ENCODE results near the gene POU2F3.
A peak's percentile ranks its signal among the peaks of the same experiment; 100 is the strongest.

The POU2F3 gene

GRCh38 chr11:120221115-120221752, 18.7 kb upstream of the POU2F3 start:
- H3K27ac ChIP-seq (ENCODE audit: low read depth, low read length): no peak overlapping the region

DNA sequence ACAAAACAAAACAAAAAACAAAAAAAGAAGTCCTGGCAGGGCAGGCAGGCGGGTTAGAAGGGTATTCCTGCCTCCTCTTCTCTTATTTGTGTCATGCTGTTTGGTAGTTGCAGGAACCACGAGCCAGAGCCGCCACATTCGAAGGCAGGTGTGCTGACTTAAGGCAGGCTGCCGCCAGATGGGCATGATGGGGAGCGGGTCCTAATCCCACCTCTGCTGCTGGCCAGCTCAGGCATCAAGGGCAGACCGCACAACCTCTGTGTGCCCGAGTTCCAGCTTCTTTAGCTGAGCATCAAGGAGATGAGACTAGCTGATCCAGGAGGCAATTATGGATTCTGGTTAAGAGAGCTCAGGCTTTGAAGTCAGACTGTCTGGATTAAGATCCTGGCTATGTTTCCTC, 17.0 kb upstream of the POU2F3 start:
- Histone ChIP-seq H3K18ac (ENCODE audit: low read length) (no peak overlapping the region), H3K79me2 (ENCODE audit: control insufficient read depth, insufficient read depth, low read length) (no peaks in the 10 kb centered on the region), H3K4me2 (ENCODE audit: low read length) (no peak overlapping the region), H2BK120ac (ENCODE audit: low read depth, low read length) (no peak overlapping the region), H2BK5ac (ENCODE audit: low read length) (no peak overlapping the region), H3K4ac (ENCODE audit: low read depth, low read length) (no peak overlapping the region), H3K23ac (ENCODE audit: low read length) (no peak overlapping the region), H3K4me1 (ENCODE audit: control insufficient read depth, low read depth, low read length) (peaks cover 2% of the 10 kb centered on the region), H3K56ac (ENCODE audit: low read length) (no peak overlapping the region), H3K9ac (ENCODE audit: low read length) (no peak overlapping the region), H3K27me3 (ENCODE audit: insufficient read depth, low read length, poor library complexity) (no peaks in the 10 kb centered on the region), H2AK5ac (ENCODE audit: low read length) (no peak overlapping the region), H3K4me3 (ENCODE audit: low read length) (no peak overlapping the region), H4K5ac (ENCODE audit: low read length) (no peak overlapping the region), H3K27ac (ENCODE audit: low read depth, low read length) (no peak overlapping the region), H3K79me1 (ENCODE audit: low read length) (no peaks in the 10 kb centered on the region), H2BK15ac (replicated peaks; ENCODE audit: low read depth) (no peak overlapping the region), H3K36me3 (ENCODE audit: control insufficient read depth, insufficient read depth, low read length) (no peaks in the 10 kb centered on the region), H4K8ac (ENCODE audit: low read depth, low read length) (no peak overlapping the region)
- DNase-seq: no peak
- no CpG with 5 or more reads among the region's 8 CpGs for WGBS (ENCODE audit: extremely low coverage, insufficient coverage, low lambda C conversion rate)

More at GRCh38 chr11:120221115-120221752, 18.7 kb upstream of the POU2F3 start:
- no CpG with 5 or more reads among the region's 1 CpG for WGBS (ENCODE audit: extremely low coverage, insufficient coverage, low lambda C conversion rate)
- Histone ChIP-seq H3K79me2 (ENCODE audit: control insufficient read depth, insufficient read depth, low read length) (no peaks in the 10 kb centered on the region), H3K4me3 (ENCODE audit: low read length) (no peak overlapping the region), H3K36me3 (ENCODE audit: control insufficient read depth, insufficient read depth, low read length) (no peaks in the 10 kb centered on the region), H3K9ac (ENCODE audit: low read length) (no peak overlapping the region), H3K23ac (ENCODE audit: low read length) (no peak overlapping the region), H3K56ac (ENCODE audit: low read length) (no peak overlapping the region), H3K18ac (ENCODE audit: low read length) (no peak overlapping the region), H2BK120ac (ENCODE audit: low read depth, low read length) (no peak overlapping the region), H3K4ac (ENCODE audit: low read depth, low read length) (no peak overlapping the region), H4K8ac (ENCODE audit: low read depth, low read length) (no peak overlapping the region), H3K79me1 (ENCODE audit: low read length) (no peaks in the 10 kb centered on the region), H2BK5ac (ENCODE audit: low read length) (no peak overlapping the region), H2AK5ac (ENCODE audit: low read length) (no peak overlapping the region), H3K4me1 (ENCODE audit: control insufficient read depth, low read depth, low read length) (peaks cover 2% of the 10 kb centered on the region), H4K5ac (ENCODE audit: low read length) (no peak overlapping the region), H2BK15ac (replicated peaks; ENCODE audit: low read depth) (no peak overlapping the region), H3K4me2 (ENCODE audit: low read length) (no peak overlapping the region), H3K27me3 (ENCODE audit: insufficient read depth, low read length, poor library complexity) (no peaks in the 10 kb centered on the region)
- no peak for DNase-seq

DNA sequence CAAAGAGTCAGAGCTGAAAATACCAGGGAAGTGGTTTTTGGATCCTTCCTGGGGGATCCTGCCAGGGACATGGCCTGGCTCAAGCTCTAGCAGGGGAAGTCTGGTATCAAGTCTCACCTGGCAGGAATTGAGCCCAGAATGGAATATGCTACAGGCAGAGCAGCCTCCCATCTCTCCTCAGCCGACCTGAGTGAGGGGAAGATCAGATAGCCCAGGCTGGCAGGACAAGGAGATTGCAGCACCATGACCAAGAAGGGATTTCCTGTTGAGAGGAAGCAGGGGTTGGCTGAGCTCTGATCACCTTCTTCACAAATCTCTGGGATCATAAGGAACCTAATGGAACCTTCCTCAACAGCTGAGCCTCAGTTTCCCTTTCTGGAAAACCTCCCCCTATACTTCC, 16.1 kb upstream of the POU2F3 start:
- H4K8ac ChIP-seq (ENCODE audit: low read depth, low read length): no peak overlapping the region
- WGBS (ENCODE audit: extremely low coverage, insufficient coverage, low lambda C conversion rate): no CpG with 5 or more reads among the region's 1 CpG
- no peaks in the 10 kb centered on the region for H3K27me3 ChIP-seq (ENCODE audit: insufficient read depth, low read length, poor library complexity)
- no peak overlapping the region for H4K5ac ChIP-seq (ENCODE audit: low read length)
- no peak overlapping the region for H2BK120ac ChIP-seq (ENCODE audit: low read depth, low read length)
- no peaks in the 10 kb centered on the region for H3K79me1 ChIP-seq (ENCODE audit: low read length)
- no peaks in the 10 kb centered on the region for H3K79me2 ChIP-seq (ENCODE audit: control insufficient read depth, insufficient read depth, low read length)
- H3K27ac ChIP-seq (ENCODE audit: low read depth, low read length): no peak overlapping the region
- H3K4ac ChIP-seq (ENCODE audit: low read depth, low read length): no peak overlapping the region
- H3K23ac ChIP-seq (ENCODE audit: low read length): no peak overlapping the region
- H2BK5ac ChIP-seq (ENCODE audit: low read length): no peak overlapping the region
- H2BK15ac ChIP-seq (replicated peaks; ENCODE audit: low read depth): no peak overlapping the region
- no peaks in the 10 kb centered on the region for H3K36me3 ChIP-seq (ENCODE audit: control insufficient read depth, insufficient read depth, low read length)
- no peak for DNase-seq
- peaks cover 2% of the 10 kb centered on the region for H3K4me1 ChIP-seq (ENCODE audit: control insufficient read depth, low read depth, low read length)
- H3K18ac ChIP-seq (ENCODE audit: low read length): no peak overlapping the region
- H2AK5ac ChIP-seq (ENCODE audit: low read length): no peak overlapping the region
- no peak overlapping the region for H3K9ac ChIP-seq (ENCODE audit: low read length)
- no peak overlapping the region for H3K4me2 ChIP-seq (ENCODE audit: low read length)
- no peak overlapping the region for H3K56ac ChIP-seq (ENCODE audit: low read length)
- no peak overlapping the region for H3K4me3 ChIP-seq (ENCODE audit: low read length)

DNA sequence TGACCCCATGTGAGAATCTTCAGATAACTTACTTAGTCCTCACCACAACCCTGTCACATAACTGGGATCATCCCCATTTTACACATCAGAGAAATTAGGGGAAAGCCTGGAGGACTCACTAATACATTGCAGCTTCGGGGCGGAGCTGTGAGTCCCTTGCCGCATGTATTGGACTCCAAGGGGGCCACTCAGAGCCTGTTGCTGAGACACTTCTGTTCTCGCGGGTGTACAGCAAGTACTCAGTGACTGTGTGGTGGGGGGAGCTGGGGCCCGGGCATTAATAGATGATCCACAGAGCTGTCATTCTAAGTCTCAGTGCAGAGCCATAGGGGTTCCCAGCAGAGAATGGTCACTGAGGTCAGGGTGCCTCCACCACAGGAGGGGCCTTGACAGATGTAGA, 15.6 kb upstream of the POU2F3 start:
- no peak overlapping the region for H3K18ac ChIP-seq (ENCODE audit: low read length)
- no peak overlapping the region for H2BK15ac ChIP-seq (replicated peaks; ENCODE audit: low read depth)
- H3K27ac ChIP-seq (ENCODE audit: low read depth, low read length): no peak overlapping the region
- H2AK5ac ChIP-seq (ENCODE audit: low read length): no peak overlapping the region
- H3K4me3 ChIP-seq (ENCODE audit: low read length): no peak overlapping the region
- no peak for DNase-seq
- no peak overlapping the region for H4K5ac ChIP-seq (ENCODE audit: low read length)
- H3K23ac ChIP-seq (ENCODE audit: low read length): no peak overlapping the region
- H3K79me2 ChIP-seq (ENCODE audit: control insufficient read depth, insufficient read depth, low read length): no peaks in the 10 kb centered on the region
- H3K4ac ChIP-seq (ENCODE audit: low read depth, low read length): no peak overlapping the region
- H3K27me3 ChIP-seq (ENCODE audit: insufficient read depth, low read length, poor library complexity): no peaks in the 10 kb centered on the region
- no CpG with 5 or more reads among the region's 6 CpGs for WGBS (ENCODE audit: extremely low coverage, insufficient coverage, low lambda C conversion rate)
- H3K9ac ChIP-seq (ENCODE audit: low read length): no peak overlapping the region
- peaks cover 2% of the 10 kb centered on the region for H3K4me1 ChIP-seq (ENCODE audit: control insufficient read depth, low read depth, low read length)
- H2BK120ac ChIP-seq (ENCODE audit: low read depth, low read length): no peak overlapping the region
- no peak overlapping the region for H3K4me2 ChIP-seq (ENCODE audit: low read length)
- no peak overlapping the region for H2BK5ac ChIP-seq (ENCODE audit: low read length)
- no peaks in the 10 kb centered on the region for H3K79me1 ChIP-seq (ENCODE audit: low read length)
- H3K36me3 ChIP-seq (ENCODE audit: control insufficient read depth, insufficient read depth, low read length): no peaks in the 10 kb centered on the region
- H3K56ac ChIP-seq (ENCODE audit: low read length): no peak overlapping the region
- no peak overlapping the region for H4K8ac ChIP-seq (ENCODE audit: low read depth, low read length)

- Histone ChIP-seq H3K4me2 (ENCODE audit: low read length) (no peak overlapping the region), H3K56ac (ENCODE audit: low read length) (peak overlapping the region; percentile 15), H3K4me3 (ENCODE audit: low read length) (no peak overlapping the region), H3K9ac (ENCODE audit: low read length) (no peak overlapping the region), H3K36me3 (ENCODE audit: control insufficient read depth, insufficient read depth, low read length) (no peaks in the 10 kb centered on the region), H2BK120ac (ENCODE audit: low read depth, low read length) (no peak overlapping the region), H4K8ac (ENCODE audit: low read depth, low read length) (no peak overlapping the region), H3K18ac (ENCODE audit: low read length) (no peak overlapping the region), H3K4ac (ENCODE audit: low read depth, low read length) (no peak overlapping the region), H2BK15ac (replicated peaks; ENCODE audit: low read depth) (no peak overlapping the region), H3K23ac (ENCODE audit: low read length) (no peak overlapping the region), H3K27me3 (ENCODE audit: insufficient read depth, low read length, poor library complexity) (no peaks in the 10 kb centered on the region), H4K5ac (ENCODE audit: low read length) (no peak overlapping the region), H3K79me2 (ENCODE audit: control insufficient read depth, insufficient read depth, low read length) (no peaks in the 10 kb centered on the region), H2AK5ac (ENCODE audit: low read length) (no peak overlapping the region), H2BK5ac (ENCODE audit: low read length) (no peak overlapping the region), H3K27ac (ENCODE audit: low read depth, low read length) (no peak overlapping the region), H3K4me1 (ENCODE audit: control insufficient read depth, low read depth, low read length) (peaks cover 2% of the 10 kb centered on the region), H3K79me1 (ENCODE audit: low read length) (no peaks in the 10 kb centered on the region)
- WGBS (ENCODE audit: extremely low coverage, insufficient coverage, low lambda C conversion rate): no CpG with 5 or more reads among the region's 22 CpGs
- DNase-seq: no peak
Measured at GRCh38 chr11:120224972-120225909, 14.7 kb upstream of the POU2F3 start.

Measured in mesendoderm (in vitro differentiated cells).